HG02571 (cell line): Measurements from ENCODE around the gene HEATR3.

Source experiments
- ATAC-seq: cut with Tn5 transposase; IDR thresholded peaks from one replicate; pipeline ENCODE4 v1.9.1; 2021; ENCODE audit warnings: mild to moderate bottlenecking, moderate library complexity; ENCODE audit not compliant: unreplicated experiment

HEATR3 gene

GRCh38 chr16:50058091-50058771, 7.5 kb upstream of the HEATR3 start:
- ATAC-seq: no peak

GRCh38 chr16:50059111-50059510, 6.7 kb upstream of the HEATR3 start:
- ATAC-seq: no peak

GRCh38 chr16:50059669-50060068, 6.1 kb upstream of the HEATR3 start:
- ATAC-seq: no peak

- no peak for ATAC-seq
These were observed 4.4 kb upstream of the HEATR3 start for GRCh38 chr16:50061326-50061725.

GRCh38 chr16:50065241-50065623, 538 bp upstream of the HEATR3 start:
- no peak for ATAC-seq

- ATAC-seq: no peak
These were observed 916 bp downstream of the HEATR3 start for GRCh38 chr16:50066482-50067289.

- ATAC-seq: no peak
These were observed 1.6 kb downstream of the HEATR3 start for GRCh38 chr16:50067290-50067853.

- ATAC-seq: no peak
These were observed 2.8 kb downstream of the HEATR3 start for GRCh38 chr16:50068550-50068949.

- ATAC-seq: no peak
These were observed 3.3 kb downstream of the HEATR3 start for GRCh38 chr16:50069060-50069459.

- ATAC-seq: no peak
These were observed 5.4 kb downstream of the HEATR3 start for GRCh38 chr16:50071075-50071671.

- no peak for ATAC-seq
These were observed 7.0 kb downstream of the HEATR3 start for GRCh38 chr16:50072730-50073129.

GRCh38 chr16:50079397-50080140, 13.8 kb downstream of the HEATR3 start:
- ATAC-seq: no peak

- ATAC-seq: no peak
These were observed 15.8 kb downstream of the HEATR3 start for GRCh38 chr16:50081428-50082018.

- ATAC-seq: no peak
These were observed 18.2 kb downstream of the HEATR3 start for GRCh38 chr16:50083996-50084395.

GRCh38 chr16:50086176-50086575, 20.4 kb downstream of the HEATR3 start:
- no peak for ATAC-seq

- no peak for ATAC-seq
These were observed 22.5 kb downstream of the HEATR3 start for GRCh38 chr16:50088302-50088701.

GRCh38 chr16:50092891-50093290, 27.1 kb downstream of the HEATR3 start:
- ATAC-seq: no peak

GRCh38 chr16:50093607-50094539, 28.1 kb downstream of the HEATR3 start:
- ATAC-seq: no peak

- no peak for ATAC-seq
These were observed 31.0 kb downstream of the HEATR3 start for GRCh38 chr16:50096791-50097190.
